LNCaP clone FGC (cell line): Measurements from ENCODE around the gene PDE9A.
"Not testable (repeated sequence)": the region's sequence is repeated elsewhere in the genome, so short reads cannot be mapped to it uniquely, and the experiment has no call there.

Source experiments
- DNase-seq: peaks from one replicate; pipeline ENCODE4 v3.0.0-alpha.2; 2011; ENCODE audit warnings: low read depth
- H3K4me3 ChIP-seq: 2 replicates; pipeline ENCODE4 v1.5.1; 2011; ENCODE audit warnings: mild to moderate bottlenecking, low read depth, low read length, control low read depth
- CTCF ChIP-seq: IDR thresholded peaks from 2 replicates; pipeline ENCODE4 v1.5.1; 2012; ENCODE audit warnings: mild to moderate bottlenecking; ENCODE audit not compliant: control insufficient read depth, insufficient read depth; ENCODE audit errors: extremely low read depth

PDE9A gene

GRCh38 chr21:42622284-42622683 is 31.1 kb upstream of the PDE9A start:
- H3K4me3 ChIP-seq = no peak overlapping the region
- TF ChIP-seq CTCF = no peak
- no peak for DNase-seq

- DNase-seq = no peak
- TF ChIP-seq CTCF = no peak
- no peak overlapping the region for H3K4me3 ChIP-seq
These were observed 29.7 kb upstream of the PDE9A start for GRCh38 chr21:42623694-42624093.

- no peak overlapping the region for H3K4me3 ChIP-seq
- TF ChIP-seq CTCF = no peak
- DNase-seq = no peak
These were observed 29.2 kb upstream of the PDE9A start for GRCh38 chr21:42624095-42624790.

DNA sequence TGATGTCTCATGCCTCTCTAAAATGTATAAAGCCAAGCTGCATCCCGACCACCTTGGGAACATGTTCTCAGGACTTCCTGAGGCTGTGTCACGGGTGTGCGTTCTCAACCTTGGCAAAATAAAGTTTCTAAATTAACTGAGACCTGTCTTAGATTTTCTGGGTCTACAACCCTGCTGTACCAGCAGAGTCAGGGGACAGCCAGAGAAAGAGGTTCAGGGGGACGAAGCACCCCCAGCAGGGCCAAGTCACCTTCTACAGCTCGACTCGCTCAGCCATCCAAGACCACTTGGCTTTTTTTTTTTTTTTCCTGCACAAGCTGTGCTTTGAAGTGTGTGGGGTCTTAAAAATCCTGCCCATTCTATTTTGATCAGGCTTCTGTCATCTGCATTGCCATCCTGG is 28.5 kb upstream of the PDE9A start:
- H3K4me3 ChIP-seq = no peak overlapping the region
- no peak for DNase-seq

DNA sequence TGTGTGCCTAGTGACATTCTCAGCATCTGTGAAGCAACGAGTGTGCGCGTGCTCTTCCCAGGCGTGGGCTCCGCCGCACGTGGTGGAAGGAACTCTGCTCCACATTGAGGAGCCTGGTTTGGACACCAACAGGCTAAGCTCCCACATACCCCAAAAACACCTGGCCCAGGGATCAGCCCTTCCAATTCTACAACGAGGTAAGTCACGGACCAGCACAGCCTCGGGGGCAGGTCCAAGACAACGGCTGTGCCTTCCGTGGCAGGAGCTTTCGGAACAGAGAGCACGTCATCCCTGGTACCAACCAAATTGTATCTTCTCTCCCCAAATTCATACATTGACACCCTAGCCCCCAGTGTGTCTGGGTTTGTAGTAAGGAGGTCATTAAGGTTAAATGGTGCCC is 27.2 kb upstream of the PDE9A start:
- TF ChIP-seq CTCF = no peak
- no peak for DNase-seq
- no peak overlapping the region for H3K4me3 ChIP-seq

More for the DNA sequence above, 28.5 kb upstream of the PDE9A start:
- TF ChIP-seq CTCF = no peak

- H3K4me3 ChIP-seq = no peak overlapping the region
- no peak for TF ChIP-seq CTCF
- no peak for DNase-seq
These were observed 25.7 kb upstream of the PDE9A start for GRCh38 chr21:42627527-42628289.

GRCh38 chr21:42628466-42629061 is 24.9 kb upstream of the PDE9A start:
- H3K4me3 ChIP-seq, DNase-seq: not testable (repeated sequence)
